ENCODE results near the gene SLC35F6. TPM values are rescaled to one million over a fixed set of nuclear protein-coding genes. Genes with fewer than 3 reads are reported as not detected.
A peak's percentile ranks its signal among the peaks of the same experiment; 100 is the strongest.

SLC35F6 gene
- total RNA-seq, 1 experiment from 2014 or later, result 10.3 TPM

GRCh38 chr2:26782876-26783704 lies 19.0 kb downstream of the SLC35F6 start:
- CTCF ChIA-PET, result interaction anchor here (1.0 kb wide), 1 partner anchor 12 kb away, joined by 3 read pairs; no protein-coding TSS in a partner anchor
- Mint-ChIP-seq H3K27me3 (ENCODE audit: low read depth) (peaks cover 3% of the 10 kb centered on the region), H3K4me1 (peaks cover 12% of the 10 kb centered on the region), H3K36me3 (peaks cover 7% of the 10 kb centered on the region), H3K4me3 (no peak overlapping the region), H3K27ac (no peak overlapping the region), H3K9me3 (no peaks in the 10 kb centered on the region)
- ATAC-seq (no peak), DNase-seq (ENCODE audit: low spot score) (no peak)
- POLR2A ChIA-PET, result no interaction called here
- no peak for TF ChIP-seq NR3C1 (CRISPR knock-in tag; conservative IDR thresholded peaks at IDR 0.05; ENCODE audit: low read depth)
- no peak for TF ChIP-seq SMAD4 (CRISPR knock-in tag; IDR thresholded peaks at IDR 0.05)
- TF ChIP-seq ZSCAN18 (CRISPR knock-in tag; IDR thresholded peaks at IDR 0.05), result no peak
- TF ChIP-seq MLX (CRISPR knock-in tag; IDR thresholded peaks at IDR 0.05), result no peak
- no peak for TF ChIP-seq USF1 (CRISPR knock-in tag; IDR thresholded peaks at IDR 0.05)

GRCh38 chr2:26784570-26785234 lies 20.6 kb downstream of the SLC35F6 start:
- DNase-seq (ENCODE audit: low spot score) (no peak), ATAC-seq (no peak)
- Mint-ChIP-seq H3K27me3 (ENCODE audit: low read depth) (peaks cover 3% of the 10 kb centered on the region), H3K36me3 (peaks cover 13% of the 10 kb centered on the region), H3K27ac (no peak overlapping the region), H3K9me3 (no peaks in the 10 kb centered on the region), H3K4me1 (peaks cover 21% of the 10 kb centered on the region), H3K4me3 (peak overlapping the region; percentile 69)
- ChIA-PET CTCF (no interaction called here), POLR2A (no interaction called here)
- TF ChIP-seq RORB (CRISPR knock-in tag; IDR thresholded peaks at IDR 0.05) (no peak), HMGXB4 (CRISPR knock-in tag; IDR thresholded peaks at IDR 0.05) (no peak), NFATC4 (CRISPR knock-in tag; IDR thresholded peaks at IDR 0.05) (no peak), AFF4 (CRISPR knock-in tag; IDR thresholded peaks at IDR 0.05; ENCODE audit: borderline replicate concordance) (no peak), IRF2 (CRISPR knock-in tag; IDR thresholded peaks at IDR 0.05; ENCODE audit: borderline replicate concordance, low read depth) (no peak), SP1 (CRISPR knock-in tag; conservative IDR thresholded peaks at IDR 0.05) (no peak), E2F4 (CRISPR knock-in tag; IDR thresholded peaks at IDR 0.05; ENCODE audit: borderline replicate concordance, low read depth) (no peak), ARID4B (CRISPR knock-in tag; IDR thresholded peaks at IDR 0.05; ENCODE audit: borderline replicate concordance) (no peak), SOX15 (CRISPR knock-in tag; IDR thresholded peaks at IDR 0.05) (no peak), ELF4 (CRISPR knock-in tag; IDR thresholded peaks at IDR 0.05; ENCODE audit: low read depth) (no peak), TP53 (CRISPR knock-in tag; IDR thresholded peaks at IDR 0.05) (no peak), NR1H2 (CRISPR knock-in tag; IDR thresholded peaks at IDR 0.05) (no peak), NR3C1 (CRISPR knock-in tag; conservative IDR thresholded peaks at IDR 0.05; ENCODE audit: low read depth) (no peak)
